HuH-7.5 (cell line): Measurements from ENCODE around the gene CD300LF.

Experiments used
- DNase-seq: peaks from one replicate; pipeline ENCODE4 v3.0.0; 2011; ENCODE audit warnings: low spot score

CD300LF gene

GRCh38 chr17:74729866-74730265 lies 17.1 kb upstream of the CD300LF start:
- DNase-seq = no peak

GRCh38 chr17:74729368-74729767 lies 16.6 kb upstream of the CD300LF start:
- no peak for DNase-seq

- no peak for DNase-seq
Observed at GRCh38 chr17:74728702-74729075, 16.0 kb upstream of the CD300LF start.

- DNase-seq = no peak
Observed at GRCh38 chr17:74728033-74728701, 15.4 kb upstream of the CD300LF start.

- DNase-seq = no peak
Observed at GRCh38 chr17:74725111-74725510, 12.4 kb upstream of the CD300LF start.

GRCh38 chr17:74723891-74724290 lies 11.2 kb upstream of the CD300LF start:
- DNase-seq = no peak

- DNase-seq = no peak
Observed at GRCh38 chr17:74722782-74723181, 10.1 kb upstream of the CD300LF start.

GRCh38 chr17:74720506-74720905 lies 7.8 kb upstream of the CD300LF start:
- no peak for DNase-seq

- DNase-seq = peak; percentile 30
Observed at GRCh38 chr17:74715144-74715543, 2.4 kb upstream of the CD300LF start.

GRCh38 chr17:74713171-74713755 lies 540 bp upstream of the CD300LF start:
- DNase-seq = no peak

- no peak for DNase-seq
Observed at GRCh38 chr17:74712301-74712700, 422 bp downstream of the CD300LF start.

GRCh38 chr17:74711058-74711824 lies 1.5 kb downstream of the CD300LF start:
- DNase-seq = no peak

- DNase-seq = no peak
Observed at GRCh38 chr17:74704544-74704943, 8.2 kb downstream of the CD300LF start.

GRCh38 chr17:74703311-74703710 lies 9.4 kb downstream of the CD300LF start:
- no peak for DNase-seq

GRCh38 chr17:74702116-74702871 lies 10.4 kb downstream of the CD300LF start:
- no peak for DNase-seq

GRCh38 chr17:74699236-74699635 lies 13.5 kb downstream of the CD300LF start:
- no peak for DNase-seq

- DNase-seq = no peak
Observed at GRCh38 chr17:74698069-74698468, 14.7 kb downstream of the CD300LF start.

- no peak for DNase-seq
Observed at GRCh38 chr17:74697515-74697914, 15.2 kb downstream of the CD300LF start.

- DNase-seq = no peak
Observed at GRCh38 chr17:74695629-74696028, 17.1 kb downstream of the CD300LF start.

- DNase-seq = no peak
Observed at GRCh38 chr17:74694081-74694480, 18.6 kb downstream of the CD300LF start.

- no peak for DNase-seq
Observed at GRCh38 chr17:74691151-74691550, 21.6 kb downstream of the CD300LF start.

- DNase-seq = no peak
Observed at GRCh38 chr17:74690409-74690825, 22.3 kb downstream of the CD300LF start.

GRCh38 chr17:74687886-74688285 lies 24.8 kb downstream of the CD300LF start:
- DNase-seq = no peak
